ENCODE data around the gene TOX2. TPM values are rescaled to one million over a fixed set of nuclear protein-coding genes. Genes with fewer than 3 reads are reported as not detected.
A peak's percentile ranks its signal among the peaks of the same experiment; 100 is the strongest.

The TOX2 gene
- total RNA-seq, 1 donor from 2014 or later = 3.3 TPM

GRCh38 chr20:43944653-43945235 is 30.1 kb downstream of the TOX2 start:
- Mint-ChIP-seq H3K9me3 (no peaks in the 10 kb centered on the region), H3K4me3 (no peak overlapping the region), H3K27me3 (ENCODE audit: low read depth) (no peaks in the 10 kb centered on the region)

DNA sequence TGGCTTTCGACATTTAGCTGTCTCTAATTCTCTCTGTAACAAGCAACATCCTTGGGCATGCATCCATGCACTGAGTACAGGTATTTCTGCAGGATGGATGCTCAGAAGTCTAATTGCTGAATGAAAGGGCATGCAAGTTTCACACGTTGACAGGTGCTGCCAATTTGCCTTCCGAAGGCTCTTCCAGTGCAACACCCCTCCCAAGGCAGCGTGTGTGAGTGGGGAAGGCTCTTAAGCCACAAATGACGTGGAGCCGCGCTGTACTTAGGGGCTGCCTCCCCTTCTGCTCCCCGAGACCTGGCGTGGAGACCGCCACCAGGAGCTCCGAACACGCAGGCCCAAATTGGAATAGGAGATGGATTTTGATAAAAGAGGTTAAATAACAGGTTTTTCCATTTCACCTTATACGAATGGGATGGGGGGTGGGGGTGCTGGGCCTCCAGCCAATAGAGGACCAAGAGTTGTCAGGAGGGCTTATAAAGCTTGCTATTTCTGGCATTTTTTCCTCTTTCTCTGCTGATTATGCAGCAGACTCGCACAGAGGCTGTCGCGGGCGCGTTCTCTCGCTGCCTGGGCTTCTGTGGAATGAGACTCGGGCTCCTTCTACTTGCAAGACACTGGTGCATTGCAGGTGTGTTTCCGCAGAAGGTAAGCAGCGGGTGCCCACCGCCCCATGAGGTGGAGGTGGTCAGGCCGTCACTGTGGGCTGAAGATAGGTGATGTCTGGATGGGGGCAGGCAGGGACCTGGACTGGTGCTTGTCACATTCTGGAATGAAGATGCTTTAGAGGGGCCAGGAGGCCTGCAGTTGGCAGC is 30.9 kb downstream of the TOX2 start:
- no peaks in the 10 kb centered on the region for H3K9me3 Mint-ChIP-seq
- H3K27me3 Mint-ChIP-seq (ENCODE audit: low read depth) = no peaks in the 10 kb centered on the region
- TF ChIP-seq CTCF (conservative IDR thresholded peaks at IDR 0.05) = no peak
- no peak for DNase-seq (ENCODE audit: low read depth, low spot score)
- H3K4me3 Mint-ChIP-seq = no peak overlapping the region
- no peak overlapping the region for H3K27ac Mint-ChIP-seq (ENCODE audit: unreplicated experiment)
- no peaks in the 10 kb centered on the region for H3K4me1 Mint-ChIP-seq
- H3K36me3 Mint-ChIP-seq (ENCODE audit: low read depth) = no peaks in the 10 kb centered on the region

More at GRCh38 chr20:43944653-43945235, 30.1 kb downstream of the TOX2 start:
- Mint-ChIP-seq H3K4me1 (no peaks in the 10 kb centered on the region), H3K27ac (ENCODE audit: unreplicated experiment) (no peak overlapping the region), H3K36me3 (ENCODE audit: low read depth) (no peaks in the 10 kb centered on the region)
- TF ChIP-seq CTCF (conservative IDR thresholded peaks at IDR 0.05) = no peak
- no peak for DNase-seq (ENCODE audit: low read depth, low spot score)

- no peak overlapping the region for H3K27ac Mint-ChIP-seq (ENCODE audit: unreplicated experiment)
- no peaks in the 10 kb centered on the region for H3K9me3 Mint-ChIP-seq
- no peaks in the 10 kb centered on the region for H3K27me3 Mint-ChIP-seq (ENCODE audit: low read depth)
Measured at GRCh38 chr20:43946206-43946491, 31.5 kb downstream of the TOX2 start.

DNA sequence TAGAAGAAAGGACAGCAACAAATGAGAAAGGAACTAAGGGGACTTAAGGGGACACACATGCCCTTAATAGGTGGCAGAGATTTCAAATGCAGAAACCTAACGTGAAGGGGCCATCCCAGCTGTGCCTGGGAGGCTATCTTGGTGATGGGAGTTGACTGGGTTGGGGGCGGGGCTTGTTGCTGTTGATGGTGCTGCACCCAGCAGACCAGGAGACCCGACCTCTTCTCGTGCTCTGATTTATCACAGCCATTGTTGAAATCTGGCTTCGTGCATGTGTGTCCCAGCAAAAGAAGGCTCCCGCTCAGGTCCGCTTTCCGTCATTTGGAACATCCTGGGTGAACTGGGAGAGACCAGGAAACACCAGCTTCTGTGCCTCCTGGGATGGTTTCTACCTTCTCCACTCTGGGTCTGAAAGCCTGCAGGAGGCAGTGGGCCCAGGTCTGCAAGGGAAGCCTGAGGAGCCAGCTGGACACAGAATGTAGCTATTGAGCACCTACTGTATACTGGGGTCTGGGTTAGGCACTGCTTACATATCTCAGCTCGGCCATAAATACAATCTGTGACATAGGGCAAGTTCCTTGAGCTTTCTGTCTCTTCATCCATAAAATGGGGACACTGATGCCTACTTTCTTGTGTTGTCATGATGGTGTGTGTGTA is 32.1 kb downstream of the TOX2 start:
- DNase-seq (ENCODE audit: low read depth, low spot score) = no peak
- peak overlapping the region; percentile 43 for H3K27ac Mint-ChIP-seq (ENCODE audit: unreplicated experiment)
- H3K9me3 Mint-ChIP-seq = no peaks in the 10 kb centered on the region
- H3K36me3 Mint-ChIP-seq (ENCODE audit: low read depth) = no peaks in the 10 kb centered on the region
- TF ChIP-seq CTCF (conservative IDR thresholded peaks at IDR 0.05) = no peak
- no peaks in the 10 kb centered on the region for H3K27me3 Mint-ChIP-seq (ENCODE audit: low read depth)
- no peaks in the 10 kb centered on the region for H3K4me1 Mint-ChIP-seq
- H3K4me3 Mint-ChIP-seq = no peak overlapping the region

More at GRCh38 chr20:43946206-43946491, 31.5 kb downstream of the TOX2 start:
- Mint-ChIP-seq H3K4me3 (no peak overlapping the region), H3K4me1 (no peaks in the 10 kb centered on the region), H3K36me3 (ENCODE audit: low read depth) (no peaks in the 10 kb centered on the region)
- TF ChIP-seq CTCF (conservative IDR thresholded peaks at IDR 0.05) = no peak
- DNase-seq (ENCODE audit: low read depth, low spot score) = no peak

GRCh38 chr20:43947316-43947710 is 32.7 kb downstream of the TOX2 start:
- no peaks in the 10 kb centered on the region for H3K36me3 Mint-ChIP-seq (ENCODE audit: low read depth)
- DNase-seq (ENCODE audit: low read depth, low spot score) = no peak
- no peaks in the 10 kb centered on the region for H3K4me1 Mint-ChIP-seq
- no peak for TF ChIP-seq CTCF (conservative IDR thresholded peaks at IDR 0.05)
- H3K27me3 Mint-ChIP-seq (ENCODE audit: low read depth) = no peaks in the 10 kb centered on the region
- no peaks in the 10 kb centered on the region for H3K9me3 Mint-ChIP-seq
- no peak overlapping the region for H3K4me3 Mint-ChIP-seq
- H3K27ac Mint-ChIP-seq (ENCODE audit: unreplicated experiment) = no peak overlapping the region

Measured in neural crest cell (in vitro differentiated cells).